Measurements from ENCODE around the gene GUCY1A1. TPM values are rescaled to one million over a fixed set of nuclear protein-coding genes. Genes with fewer than 3 reads are reported as not detected.

GUCY1A1 gene
- total RNA-seq, 6 experiments from 2014 or later: 3.7 to 7.8 (median 6.5) TPM

DNA sequence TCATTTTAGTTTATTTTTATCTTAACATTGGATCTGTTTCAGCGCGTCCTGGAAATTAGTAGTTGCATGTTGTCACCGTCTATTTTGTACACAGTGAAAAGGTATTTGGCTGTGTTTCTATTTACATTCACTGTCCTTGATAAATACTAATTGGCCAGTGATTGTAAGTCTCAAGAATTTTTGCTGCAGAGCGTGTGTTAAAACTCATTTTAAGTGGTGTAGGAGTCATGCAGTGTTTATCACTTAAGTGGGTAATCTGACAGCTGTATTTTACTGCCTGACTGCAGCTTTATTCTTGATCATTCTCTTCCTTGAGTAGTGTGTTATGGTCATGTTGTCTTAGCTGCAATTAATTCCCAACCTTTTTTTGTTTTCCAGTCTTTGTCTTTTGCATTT is 9.8 kb downstream of the GUCY1A1 start:
- H3K9me3 ChIP-seq: no peaks in the 10 kb centered on the region
- no peak for DNase-seq
- no peaks in the 10 kb centered on the region for H3K4me1 ChIP-seq
- TF ChIP-seq POLR2A (IDR thresholded peaks at IDR 0.05): no peak
- TF ChIP-seq, protein P1, sequence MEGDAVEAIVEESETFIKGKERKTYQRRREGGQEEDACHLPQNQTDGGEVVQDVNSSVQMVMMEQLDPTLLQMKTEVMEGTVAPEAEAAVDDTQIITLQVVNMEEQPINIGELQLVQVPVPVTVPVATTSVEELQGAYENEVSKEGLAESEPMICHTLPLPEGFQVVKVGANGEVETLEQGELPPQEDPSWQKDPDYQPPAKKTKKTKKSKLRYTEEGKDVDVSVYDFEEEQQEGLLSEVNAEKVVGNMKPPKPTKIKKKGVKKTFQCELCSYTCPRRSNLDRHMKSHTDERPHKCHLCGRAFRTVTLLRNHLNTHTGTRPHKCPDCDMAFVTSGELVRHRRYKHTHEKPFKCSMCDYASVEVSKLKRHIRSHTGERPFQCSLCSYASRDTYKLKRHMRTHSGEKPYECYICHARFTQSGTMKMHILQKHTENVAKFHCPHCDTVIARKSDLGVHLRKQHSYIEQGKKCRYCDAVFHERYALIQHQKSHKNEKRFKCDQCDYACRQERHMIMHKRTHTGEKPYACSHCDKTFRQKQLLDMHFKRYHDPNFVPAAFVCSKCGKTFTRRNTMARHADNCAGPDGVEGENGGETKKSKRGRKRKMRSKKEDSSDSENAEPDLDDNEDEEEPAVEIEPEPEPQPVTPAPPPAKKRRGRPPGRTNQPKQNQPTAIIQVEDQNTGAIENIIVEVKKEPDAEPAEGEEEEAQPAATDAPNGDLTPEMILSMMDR (IDR thresholded peaks at IDR 0.05): no peak
- WGBS (ENCODE audit: insufficient coverage, low coverage, low lambda C conversion rate, missing lambda C conversion rate): 10% methylated on average over 4 of the region's 4 CpGs
- no peak overlapping the region for H3K4me3 ChIP-seq
- ATAC-seq: peak in 3 of 4 donors; percentile 13 to 70 (median 29)
- no peaks in the 10 kb centered on the region for H3K27me3 ChIP-seq
- peak overlapping the region in 1 of 3 donors; percentile 39 for H3K27ac ChIP-seq
- H3K36me3 ChIP-seq: no peaks in the 10 kb centered on the region
- intact Hi-C loops (cut with DNase I): no loop called here

DNA sequence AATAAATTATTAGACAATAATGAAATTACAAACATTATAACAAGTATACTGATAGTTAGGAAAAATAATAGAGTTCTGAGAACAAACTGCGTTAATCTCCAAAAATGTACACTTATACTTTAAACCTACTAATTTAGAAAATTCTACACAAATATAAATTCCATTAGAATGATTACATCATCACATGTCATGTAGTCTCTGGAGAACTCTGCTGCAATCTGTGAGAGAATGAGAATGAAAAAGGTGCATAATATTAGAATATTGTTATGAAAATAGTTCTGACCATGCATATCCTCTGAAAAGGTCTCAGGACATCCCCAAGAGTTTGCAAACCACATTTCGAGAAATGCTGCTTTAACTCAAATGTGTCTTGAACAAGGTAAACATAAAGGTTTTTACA is 11.4 kb downstream of the GUCY1A1 start:
- Histone ChIP-seq H3K27me3 (no peaks in the 10 kb centered on the region), H3K27ac (no peak overlapping the region), H3K9me3 (no peaks in the 10 kb centered on the region), H3K36me3 (no peaks in the 10 kb centered on the region), H3K4me3 (no peak overlapping the region), H3K4me1 (no peaks in the 10 kb centered on the region)
- ATAC-seq (no peak), DNase-seq (no peak)
- TF ChIP-seq, protein P1 (IDR thresholded peaks at IDR 0.05): no peak
- no peak for TF ChIP-seq POLR2A (IDR thresholded peaks at IDR 0.05)
- intact Hi-C loops (cut with DNase I): no loop called here
- 85% methylated on average over 2 of the region's 2 CpGs for WGBS (ENCODE audit: insufficient coverage, low coverage, low lambda C conversion rate, missing lambda C conversion rate)

DNA sequence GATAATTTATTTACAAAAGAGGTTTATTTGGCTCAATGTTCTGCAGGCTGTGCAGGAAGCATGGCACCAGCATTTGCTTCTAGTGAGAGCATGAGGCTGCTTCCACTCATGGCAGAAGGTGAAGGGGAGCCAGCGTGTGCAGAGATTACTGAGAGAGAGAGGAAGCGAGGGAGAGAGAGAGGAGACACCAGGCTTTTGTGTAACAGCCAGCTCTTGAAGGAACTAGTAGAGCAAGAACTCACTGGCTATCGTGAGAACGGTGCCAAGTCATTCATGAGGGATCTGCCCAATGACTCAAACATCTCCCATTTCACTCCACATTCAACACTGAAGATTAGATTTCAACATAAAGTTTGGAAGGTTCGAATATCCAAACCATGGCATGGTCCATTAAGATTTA is 12.7 kb downstream of the GUCY1A1 start:
- peak in 1 of 4 donors; percentile 41 for ATAC-seq
- H3K36me3 ChIP-seq: no peaks in the 10 kb centered on the region

DNA sequence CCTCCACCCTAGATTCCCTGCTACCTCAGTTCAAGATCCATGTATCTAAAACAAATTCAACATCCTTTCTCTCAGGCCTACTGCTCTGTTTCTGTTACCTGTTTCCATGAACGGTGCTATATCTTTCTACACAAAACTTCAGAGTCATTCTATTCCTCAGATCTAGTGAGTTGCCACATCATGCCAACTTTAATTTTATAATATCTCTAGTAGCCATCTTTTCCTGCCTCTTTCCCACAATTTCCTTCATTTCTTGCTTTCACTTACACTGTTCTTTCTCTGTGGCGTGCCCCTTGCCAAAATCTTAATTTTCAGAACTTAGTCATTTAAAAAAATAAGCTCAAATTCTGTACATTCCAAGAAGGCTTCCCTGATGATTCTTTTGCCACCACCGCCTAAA is 15.2 kb downstream of the GUCY1A1 start:
- no peak for TF ChIP-seq POLR2A (IDR thresholded peaks at IDR 0.05)
- TF ChIP-seq, protein P1 (IDR thresholded peaks at IDR 0.05): no peak
- no peak for ATAC-seq
- intact Hi-C loops (cut with DNase I): no loop called here
- WGBS (ENCODE audit: insufficient coverage, low coverage, low lambda C conversion rate, missing lambda C conversion rate): 47% methylated on average over 3 of the region's 3 CpGs
- Histone ChIP-seq H3K27me3 (no peaks in the 10 kb centered on the region), H3K27ac (no peak overlapping the region), H3K9me3 (no peaks in the 10 kb centered on the region), H3K4me1 (no peaks in the 10 kb centered on the region), H3K36me3 (no peaks in the 10 kb centered on the region), H3K4me3 (no peak overlapping the region)
- no peak for DNase-seq

More for the DNA sequence above, 12.7 kb downstream of the GUCY1A1 start:
- H3K27ac ChIP-seq: no peak overlapping the region
- no peaks in the 10 kb centered on the region for H3K4me1 ChIP-seq
- no peaks in the 10 kb centered on the region for H3K9me3 ChIP-seq
- WGBS (ENCODE audit: insufficient coverage, low coverage, low lambda C conversion rate, missing lambda C conversion rate): 38% methylated on average over 5 of the region's 5 CpGs
- TF ChIP-seq, protein P1 (IDR thresholded peaks at IDR 0.05): no peak
- no peak for TF ChIP-seq POLR2A (IDR thresholded peaks at IDR 0.05)
- no peak overlapping the region for H3K4me3 ChIP-seq
- DNase-seq: no peak
- H3K27me3 ChIP-seq: no peaks in the 10 kb centered on the region
- intact Hi-C loops (cut with DNase I): no loop called here

DNA sequence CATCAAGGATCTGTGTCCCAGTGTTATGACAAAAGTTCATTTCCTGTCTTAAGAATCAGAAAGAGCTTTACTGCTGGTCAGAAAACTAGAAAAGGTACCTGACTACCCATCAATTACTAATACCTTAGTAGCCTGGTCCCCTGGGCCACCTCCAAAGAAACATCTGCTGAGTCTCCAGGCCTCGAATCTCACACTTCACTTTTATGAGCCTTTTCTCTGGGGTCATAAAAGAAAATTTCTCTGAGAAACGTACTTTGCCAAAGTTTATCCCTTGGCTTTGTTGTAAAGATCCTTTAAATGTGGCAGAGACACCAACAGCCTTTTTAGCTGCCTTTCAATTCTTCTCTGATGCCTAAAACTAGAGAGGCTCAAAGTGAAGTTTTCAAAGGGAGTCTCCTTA is 17.8 kb downstream of the GUCY1A1 start:
- ATAC-seq (no peak), DNase-seq (no peak)
- H3K4me1 ChIP-seq: no peaks in the 10 kb centered on the region
- no peak overlapping the region for H3K27ac ChIP-seq
- no peaks in the 10 kb centered on the region for H3K9me3 ChIP-seq
- 33% methylated on average over 2 of the region's 2 CpGs for WGBS (ENCODE audit: insufficient coverage, low coverage, low lambda C conversion rate, missing lambda C conversion rate)
- no peak overlapping the region for H3K4me3 ChIP-seq
- H3K36me3 ChIP-seq: no peaks in the 10 kb centered on the region
- intact Hi-C loops (cut with DNase I): no loop called here
- no peaks in the 10 kb centered on the region for H3K27me3 ChIP-seq
- TF ChIP-seq, protein P1 (IDR thresholded peaks at IDR 0.05): no peak
- no peak for TF ChIP-seq POLR2A (IDR thresholded peaks at IDR 0.05)

All from right lobe of liver (tissue), 6 donors.